Left ventricle myocardium inferior (tissue), 1 donor: ENCODE measurements around the gene TMEM52. TPM values are rescaled to one million over a fixed set of nuclear protein-coding genes. Genes with fewer than 3 reads are reported as not detected.
"Not testable (repeated sequence)": the region's sequence is repeated elsewhere in the genome, so short reads cannot be mapped to it uniquely, and the experiment has no call there.

ENCODE experiments used
- DNase-seq: peaks from one replicate; pipeline ENCODE4 v3.0.0-alpha.2; 2020
- H3K27ac ChIP-seq: fragments of 200-600 bp; replicated peaks from 2 replicates; pipeline ENCODE4 v1.8.0; 2021
- H3K27me3 ChIP-seq: fragments of 200-600 bp; 2 replicates; pipeline ENCODE4 v1.8.0; 2021; ENCODE audit warnings: low read depth
- H3K36me3 ChIP-seq: fragments of 200-600 bp; 2 replicates; pipeline ENCODE4 v1.8.0; 2021
- H3K4me1 ChIP-seq: fragments of 200-600 bp; 2 replicates; pipeline ENCODE4 v1.8.0; 2021
- H3K4me3 ChIP-seq: fragments of 200-600 bp; 2 replicates; pipeline ENCODE4 v1.8.0; 2021; ENCODE audit warnings: mild to moderate bottlenecking, moderate library complexity
- H3K9me3 ChIP-seq: fragments of 200-600 bp; replicated peaks from 2 replicates; pipeline ENCODE4 v1.8.0; 2021
- intact Hi-C: fragments of 100-400 bp; cut with micrococcal nuclease; formaldehyde crosslinking; loops from one replicate; pipeline ENCODE4 v1.11.0; 2022
- total RNA-seq: library from RNA; stranded (reverse); fragmentation: NEBNext Ultra II Directional; extraction: Animal tissue kit (Norgen Biotek cat#: 25700); gene quantifications from one replicate; pipeline ENCODE4 v1.2.1, GENCODE V29; 2021
- TF ChIP-seq, protein P1 (sequence below): fragments of 200-600 bp; IDR thresholded peaks from 2 replicates; pipeline ENCODE4 v1.8.0; 2021; ENCODE audit warnings: antibody characterized with exemption, mild to moderate bottlenecking, borderline replicate concordance
- donor health status: DM: no; HTN: yes; CAD: no; lungs with severe emphysema.

The TMEM52 gene
- total RNA-seq, 1 donor from 2014 or later: 0.47 TPM

DNA sequence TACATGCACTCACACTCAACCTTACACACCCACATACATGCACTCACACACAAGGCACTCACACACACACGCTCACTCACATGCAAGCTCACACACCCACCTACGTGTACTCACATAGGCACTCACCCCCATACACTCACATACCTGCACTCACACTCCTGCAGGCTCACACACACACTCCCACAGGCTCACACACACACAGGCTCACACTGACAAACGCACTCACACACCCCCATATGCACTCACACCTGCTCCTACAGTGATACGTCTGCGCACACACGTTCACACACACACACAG is 19.1 kb upstream of the TMEM52 start:
- Histone ChIP-seq H3K4me3 (no peak overlapping the region), H3K27ac (no peak overlapping the region), H3K27me3 (peaks cover 44% of the 10 kb centered on the region), H3K4me1 (no peaks in the 10 kb centered on the region), H3K9me3 (no peaks in the 10 kb centered on the region), H3K36me3 (no peaks in the 10 kb centered on the region)
- intact Hi-C loops: no loop called here
- TF ChIP-seq, protein P1, sequence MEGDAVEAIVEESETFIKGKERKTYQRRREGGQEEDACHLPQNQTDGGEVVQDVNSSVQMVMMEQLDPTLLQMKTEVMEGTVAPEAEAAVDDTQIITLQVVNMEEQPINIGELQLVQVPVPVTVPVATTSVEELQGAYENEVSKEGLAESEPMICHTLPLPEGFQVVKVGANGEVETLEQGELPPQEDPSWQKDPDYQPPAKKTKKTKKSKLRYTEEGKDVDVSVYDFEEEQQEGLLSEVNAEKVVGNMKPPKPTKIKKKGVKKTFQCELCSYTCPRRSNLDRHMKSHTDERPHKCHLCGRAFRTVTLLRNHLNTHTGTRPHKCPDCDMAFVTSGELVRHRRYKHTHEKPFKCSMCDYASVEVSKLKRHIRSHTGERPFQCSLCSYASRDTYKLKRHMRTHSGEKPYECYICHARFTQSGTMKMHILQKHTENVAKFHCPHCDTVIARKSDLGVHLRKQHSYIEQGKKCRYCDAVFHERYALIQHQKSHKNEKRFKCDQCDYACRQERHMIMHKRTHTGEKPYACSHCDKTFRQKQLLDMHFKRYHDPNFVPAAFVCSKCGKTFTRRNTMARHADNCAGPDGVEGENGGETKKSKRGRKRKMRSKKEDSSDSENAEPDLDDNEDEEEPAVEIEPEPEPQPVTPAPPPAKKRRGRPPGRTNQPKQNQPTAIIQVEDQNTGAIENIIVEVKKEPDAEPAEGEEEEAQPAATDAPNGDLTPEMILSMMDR: no peak
- DNase-seq: no peak

DNA sequence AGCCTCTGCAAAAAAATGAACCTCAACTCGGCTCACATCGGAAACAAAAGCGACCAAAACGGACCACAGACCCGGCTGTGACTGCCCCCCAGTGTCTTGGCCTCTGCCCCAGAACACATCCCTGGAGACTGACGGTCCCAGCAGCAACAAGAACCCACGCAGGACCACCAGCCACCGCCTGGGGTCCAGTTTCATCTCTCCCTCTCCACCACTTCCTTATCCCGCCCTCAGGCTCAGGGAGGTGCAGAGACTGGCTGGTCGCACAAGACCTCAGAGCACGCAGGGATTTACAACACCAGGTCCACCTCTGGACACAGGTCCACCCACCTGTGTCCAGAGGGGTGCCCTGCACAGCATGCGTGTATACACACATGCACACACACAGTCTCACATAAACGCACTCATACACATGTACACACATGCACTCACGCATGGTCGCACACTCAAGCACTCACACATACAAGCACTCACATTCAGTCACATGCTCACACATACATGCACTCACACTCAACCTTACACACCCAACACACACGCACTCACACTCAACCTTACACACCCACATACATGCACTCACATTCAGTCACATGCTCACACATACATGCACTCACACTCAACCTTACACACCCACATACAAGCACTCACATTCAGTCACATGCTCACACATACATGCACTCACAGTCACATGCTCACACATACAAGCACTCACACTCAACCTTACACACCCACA is 18.6 kb upstream of the TMEM52 start:
- intact Hi-C loops: no loop called here
- DNase-seq: no peak
- TF ChIP-seq, protein P1: no peak
- Histone ChIP-seq H3K4me1 (no peaks in the 10 kb centered on the region), H3K4me3 (no peak overlapping the region), H3K27ac (no peak overlapping the region), H3K27me3 (peaks cover 40% of the 10 kb centered on the region), H3K36me3 (no peaks in the 10 kb centered on the region), H3K9me3 (no peaks in the 10 kb centered on the region)

DNA sequence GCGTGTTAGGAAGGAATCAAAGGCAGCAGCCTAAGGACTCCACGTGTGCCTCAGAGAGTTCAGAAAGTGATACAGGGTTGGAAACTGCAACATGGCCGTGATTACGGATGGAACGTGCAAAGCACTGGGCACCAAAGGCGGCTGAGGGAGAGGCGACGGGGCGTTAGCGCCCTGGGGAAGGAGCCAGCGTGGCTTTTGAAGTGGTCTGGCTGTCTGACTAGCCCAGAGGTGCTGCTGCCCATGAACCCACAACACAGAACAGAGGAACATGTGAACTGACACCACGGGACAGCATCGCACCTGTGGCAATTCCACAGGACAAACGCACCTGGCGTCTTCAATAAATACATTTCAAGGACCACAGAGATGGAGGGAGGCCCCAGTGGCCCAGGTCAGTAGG is 18.0 kb upstream of the TMEM52 start:
- H3K36me3 ChIP-seq: no peaks in the 10 kb centered on the region
- H3K27ac ChIP-seq: no peak overlapping the region
- no peak for DNase-seq
- intact Hi-C loops: no loop called here
- no peaks in the 10 kb centered on the region for H3K4me1 ChIP-seq
- TF ChIP-seq, protein P1: no peak
- H3K27me3 ChIP-seq: peaks cover 34% of the 10 kb centered on the region
- no peaks in the 10 kb centered on the region for H3K9me3 ChIP-seq
- no peak overlapping the region for H3K4me3 ChIP-seq

DNA sequence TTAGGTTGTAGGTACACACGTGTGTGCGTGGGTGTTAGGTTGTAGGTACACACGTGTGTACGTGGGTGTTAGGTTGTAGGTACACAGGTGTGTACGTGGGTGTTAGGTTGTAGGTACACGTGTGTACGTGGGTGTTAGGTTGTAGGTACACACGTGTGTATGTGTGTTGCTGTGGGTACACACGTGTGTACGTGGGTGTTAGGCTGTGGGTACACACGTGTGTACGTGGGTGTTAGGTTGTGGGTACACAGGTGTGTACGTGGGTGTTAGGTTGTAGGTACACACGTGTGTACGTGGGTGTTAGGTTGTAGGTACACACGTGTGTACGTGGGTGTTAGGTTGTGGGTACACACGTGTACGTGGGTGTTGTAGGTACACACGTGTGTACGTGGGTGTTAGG is 15.8 kb upstream of the TMEM52 start:
- H3K4me3 ChIP-seq, intact Hi-C loops, DNase-seq, H3K9me3 ChIP-seq, H3K36me3 ChIP-seq, H3K4me1 ChIP-seq, H3K27ac ChIP-seq: not testable (repeated sequence)
- H3K27me3 ChIP-seq: peaks cover 14% of the 10 kb centered on the region

DNA sequence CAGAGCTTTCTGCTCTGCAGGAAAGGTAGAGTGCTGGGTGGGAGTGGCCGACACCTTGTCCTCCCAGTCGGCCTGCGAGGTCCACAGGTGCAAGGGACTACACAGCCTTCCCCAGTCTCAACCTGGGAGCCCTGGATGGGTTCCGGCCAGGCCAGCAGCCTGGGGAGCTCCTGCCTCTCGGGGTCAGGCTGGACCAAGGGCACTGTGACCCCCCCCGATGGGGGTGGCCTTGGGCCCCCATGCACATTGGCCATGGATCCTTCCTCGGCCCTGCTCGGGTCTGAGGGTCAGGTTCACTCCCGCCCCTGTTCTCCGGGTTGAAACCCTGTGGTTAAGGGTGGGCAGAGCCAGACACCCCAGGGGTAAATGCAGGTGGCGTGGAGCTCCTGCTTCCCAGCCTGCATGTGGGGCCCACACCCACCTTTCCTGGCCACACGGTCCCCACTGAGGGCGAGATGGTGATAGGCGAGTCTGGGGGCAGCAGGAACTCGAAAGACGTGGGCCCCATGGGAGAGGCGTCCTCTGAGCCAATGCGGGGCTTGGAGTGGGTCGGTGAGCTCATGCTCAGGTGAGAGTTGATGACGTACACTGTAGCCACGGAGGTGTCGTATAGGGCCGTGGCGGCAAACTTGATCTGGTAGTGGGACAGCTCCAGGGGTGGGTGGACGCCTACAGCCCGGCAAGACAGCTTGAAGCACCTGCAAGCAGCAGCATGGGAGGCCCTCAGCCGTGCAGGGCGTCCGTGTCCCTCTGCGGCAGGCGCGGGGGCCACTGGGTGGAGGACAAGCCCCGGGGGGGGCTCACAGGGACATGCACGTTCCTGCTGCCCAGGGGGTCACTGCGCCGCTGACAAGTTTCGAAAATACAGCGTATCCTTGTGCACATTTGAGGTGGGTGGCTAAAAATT is 10.8 kb upstream of the TMEM52 start:
- Histone ChIP-seq H3K9me3 (no peaks in the 10 kb centered on the region), H3K36me3 (no peaks in the 10 kb centered on the region), H3K27ac (no peak overlapping the region), H3K27me3 (no peaks in the 10 kb centered on the region), H3K4me1 (peaks cover 24% of the 10 kb centered on the region), H3K4me3 (no peak overlapping the region)
- no peak for DNase-seq
- TF ChIP-seq, protein P1: no peak
- intact Hi-C loops: no loop called here

DNA sequence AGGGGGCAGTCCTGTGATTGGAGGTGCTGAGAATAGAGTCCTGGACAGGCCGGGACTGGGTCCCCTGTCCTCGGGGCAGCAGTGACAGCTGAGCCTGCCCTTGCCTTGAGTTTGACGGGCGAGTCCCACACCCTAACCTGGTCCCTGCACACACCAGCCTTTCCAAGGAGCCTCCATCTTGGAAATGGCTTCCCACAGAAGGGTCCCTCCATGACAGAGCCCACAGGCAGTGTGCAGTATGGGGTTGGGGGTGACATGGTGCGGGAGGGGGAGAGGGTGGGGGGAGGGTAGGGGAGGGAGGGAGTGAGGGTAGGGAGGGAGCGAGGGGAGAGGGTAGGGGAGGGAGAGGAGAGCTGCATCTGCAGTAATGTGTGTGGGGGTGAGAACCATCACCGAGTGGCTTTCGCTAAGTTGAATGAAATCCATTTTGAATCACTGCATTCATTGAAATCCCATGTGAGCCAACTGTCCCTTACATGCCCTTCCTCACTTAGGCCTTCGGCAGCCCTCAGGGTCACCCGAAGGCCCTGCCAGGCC is 10.1 kb upstream of the TMEM52 start:
- H3K36me3 ChIP-seq: no peaks in the 10 kb centered on the region
- intact Hi-C loops: no loop called here
- TF ChIP-seq, protein P1: no peak
- no peaks in the 10 kb centered on the region for H3K9me3 ChIP-seq
- H3K27ac ChIP-seq: peak overlapping the region; percentile 73
- H3K4me3 ChIP-seq: no peak overlapping the region
- H3K27me3 ChIP-seq: no peaks in the 10 kb centered on the region
- DNase-seq: no peak
- peaks cover 24% of the 10 kb centered on the region for H3K4me1 ChIP-seq
